GM18511 (cell line): ENCODE data around the gene NR3C1.
A peak's percentile ranks its signal among the peaks of the same experiment; 100 is the strongest.

Source experiments
- ATAC-seq: cut with Tn5 transposase; IDR thresholded peaks from one replicate; pipeline ENCODE4 v1.9.1; 2021; ENCODE audit warnings: mild to moderate bottlenecking, moderate library complexity; ENCODE audit not compliant: unreplicated experiment

NR3C1 gene

DNA sequence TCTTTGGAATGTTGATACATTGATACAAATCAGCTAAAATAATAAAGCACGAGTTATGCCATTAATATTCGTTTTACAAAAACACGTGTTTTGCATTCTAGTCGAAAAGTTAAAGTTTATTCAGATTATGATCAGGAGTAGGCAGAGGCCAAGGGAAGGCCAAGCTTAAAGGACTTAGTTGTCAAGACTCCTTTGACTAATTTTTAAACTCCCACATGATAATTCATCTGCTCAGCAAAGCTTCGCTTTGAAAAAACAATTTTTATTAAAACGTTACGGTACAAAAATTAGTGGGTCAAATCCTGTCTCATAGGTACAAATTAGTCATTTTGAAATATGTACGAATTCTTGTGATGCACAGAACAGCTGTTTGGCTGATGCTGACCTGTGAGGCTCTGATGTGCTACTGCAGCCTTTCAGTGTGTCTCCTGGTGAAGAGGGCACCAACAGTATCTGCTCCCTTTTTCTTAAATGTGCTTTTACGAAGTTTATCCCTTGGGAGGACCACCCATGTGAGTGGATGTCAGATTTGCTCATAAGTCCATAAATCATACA is 23.0 kb upstream of the NR3C1 start:
- ATAC-seq = peak; percentile 90

DNA sequence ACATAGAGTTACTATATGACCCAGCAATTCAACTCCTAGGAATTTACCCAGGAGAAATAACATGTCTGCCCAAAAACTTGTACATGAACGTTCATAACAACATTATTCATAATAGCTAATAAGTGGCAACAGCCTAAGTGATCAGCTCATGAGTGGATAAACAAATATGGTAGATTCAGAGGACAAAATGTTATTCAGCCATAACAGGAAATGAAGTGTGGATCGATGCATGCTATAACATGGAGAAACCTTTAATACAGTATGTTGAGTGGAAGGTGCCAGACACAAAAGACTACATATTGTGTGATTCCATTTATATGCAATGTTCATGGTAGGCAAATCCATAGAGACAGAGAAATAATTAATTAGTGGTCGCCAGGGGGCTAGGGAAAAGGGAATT is 22.3 kb upstream of the NR3C1 start:
- ATAC-seq = no peak

DNA sequence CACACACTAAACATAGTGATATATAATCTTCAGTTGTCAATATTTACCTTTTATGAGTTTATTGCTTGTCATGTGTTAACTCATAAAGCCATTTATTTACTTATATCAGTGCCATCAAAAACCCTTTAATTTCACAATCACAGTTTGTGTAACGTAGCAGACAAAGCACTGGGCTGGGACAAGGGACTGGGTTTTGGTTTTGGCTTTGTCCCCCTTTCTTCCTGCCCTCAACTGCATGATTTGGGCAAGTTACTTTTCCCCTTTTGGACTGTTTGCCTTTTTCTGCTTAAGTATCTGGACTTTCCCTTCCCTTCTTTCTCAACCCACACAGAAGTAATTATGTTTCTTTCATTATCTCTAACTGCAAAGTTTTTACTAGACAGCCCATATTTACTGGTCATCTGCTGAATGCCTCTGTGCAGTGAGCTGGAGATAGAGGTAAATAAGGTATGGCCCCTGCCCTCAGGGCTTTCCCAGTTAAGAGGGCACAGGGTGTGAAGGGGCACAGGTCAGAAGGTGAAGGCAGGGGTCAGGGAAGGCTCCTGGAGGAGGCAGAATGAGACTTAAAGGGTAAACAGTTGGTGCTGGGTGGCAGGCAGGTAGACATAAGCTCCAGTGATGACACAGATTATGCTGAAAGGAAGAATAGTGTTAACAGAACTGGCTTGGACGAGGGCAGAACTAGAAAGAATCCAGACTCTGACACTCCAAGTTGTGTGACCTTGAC is 14.8 kb upstream of the NR3C1 start:
- peak; percentile 50 for ATAC-seq

GRCh38 chr5:143417503-143418139 is 14.1 kb upstream of the NR3C1 start:
- ATAC-seq = no peak

DNA sequence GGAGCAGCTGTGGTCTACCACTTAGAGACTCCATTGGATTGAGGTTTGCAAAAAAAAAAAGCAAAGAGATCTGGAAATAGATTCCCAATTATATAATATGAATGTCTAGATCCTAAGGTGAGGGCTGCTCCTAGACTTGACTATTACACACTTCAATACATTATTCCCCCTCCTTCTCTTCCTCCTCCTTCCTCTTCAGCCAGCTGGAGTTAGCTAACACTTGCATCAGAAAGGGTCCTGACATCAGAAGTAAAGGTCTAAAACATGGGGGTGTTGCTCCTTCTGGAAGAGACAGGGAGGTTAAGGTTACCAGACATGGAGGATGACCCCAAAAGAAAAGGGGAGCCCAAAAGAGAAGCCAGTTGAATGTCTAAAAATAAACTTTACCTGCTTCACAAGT is 12.9 kb upstream of the NR3C1 start:
- no peak for ATAC-seq

- peak; percentile 81 for ATAC-seq
Measured at GRCh38 chr5:143413958-143414669, 10.6 kb upstream of the NR3C1 start.

DNA sequence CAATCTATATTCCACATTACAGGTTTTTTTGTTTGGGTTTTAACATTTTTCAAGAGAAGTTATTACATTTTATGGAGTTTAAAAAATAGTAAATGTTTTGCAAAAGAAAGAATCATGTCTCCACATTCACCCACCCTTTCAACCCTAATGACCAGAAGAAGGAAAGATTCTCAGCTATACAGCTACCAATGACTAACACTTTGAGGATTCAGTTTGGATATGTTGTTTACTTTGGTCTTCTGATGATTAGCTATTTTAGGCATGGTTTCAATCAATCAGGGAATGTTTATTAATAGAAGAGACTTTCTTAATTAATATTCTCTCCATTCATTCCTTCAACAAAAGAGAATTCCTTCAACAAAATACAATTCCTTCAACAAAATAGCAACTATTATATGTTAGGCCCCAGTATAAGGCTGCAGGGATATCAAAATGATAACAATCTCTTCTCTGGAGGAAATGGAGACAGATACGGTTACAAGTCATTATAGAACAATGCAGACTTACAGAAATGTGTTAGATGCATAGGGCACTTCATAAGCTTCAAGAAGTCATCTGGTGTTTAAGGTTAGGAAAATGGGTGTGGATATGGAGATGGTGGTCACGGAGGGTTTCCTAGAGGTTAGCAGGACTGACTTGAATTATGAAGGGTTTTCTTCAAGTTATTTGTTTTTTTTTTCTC is 9.3 kb upstream of the NR3C1 start:
- no peak for ATAC-seq

- no peak for ATAC-seq
Measured at GRCh38 chr5:143409926-143410325, 6.4 kb upstream of the NR3C1 start.

GRCh38 chr5:143406408-143406807 is 2.9 kb upstream of the NR3C1 start:
- no peak for ATAC-seq

DNA sequence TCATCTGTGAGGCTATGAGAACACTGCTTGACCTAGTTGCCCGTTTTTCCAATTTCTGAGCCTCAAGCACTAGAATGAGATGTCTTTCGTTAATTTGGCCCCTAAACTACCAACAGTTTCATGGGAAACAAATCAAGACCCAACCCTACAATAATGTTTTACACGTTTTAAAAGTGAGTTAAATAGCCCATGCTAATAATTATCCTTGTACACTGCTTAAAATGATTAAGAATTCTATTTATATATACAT is 2.3 kb upstream of the NR3C1 start:
- no peak for ATAC-seq

GRCh38 chr5:143405063-143405848 is 1.8 kb upstream of the NR3C1 start:
- peak; percentile 32 for ATAC-seq

GRCh38 chr5:143404416-143405062 is 1.1 kb upstream of the NR3C1 start:
- peak; percentile 29 for ATAC-seq

DNA sequence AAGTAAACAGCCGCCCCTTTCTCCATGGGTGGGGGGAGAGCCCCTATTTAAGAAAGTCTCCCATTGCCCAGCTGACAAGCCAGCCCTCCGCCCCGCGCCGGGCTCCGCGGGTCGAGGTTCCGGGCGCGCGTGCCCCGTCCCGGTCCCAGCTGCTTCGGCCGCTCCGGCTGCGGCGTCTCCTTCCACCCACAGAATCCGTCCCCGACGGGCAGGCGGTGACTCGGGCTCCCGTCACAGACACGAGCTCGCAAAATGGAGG is 223 bp downstream of the NR3C1 start:
- ATAC-seq = peak; percentile 5

- ATAC-seq = no peak
Measured at GRCh38 chr5:143402553-143403333, 743 bp downstream of the NR3C1 start.

- no peak for ATAC-seq
Measured at GRCh38 chr5:143402017-143402552, 1.4 kb downstream of the NR3C1 start.

DNA sequence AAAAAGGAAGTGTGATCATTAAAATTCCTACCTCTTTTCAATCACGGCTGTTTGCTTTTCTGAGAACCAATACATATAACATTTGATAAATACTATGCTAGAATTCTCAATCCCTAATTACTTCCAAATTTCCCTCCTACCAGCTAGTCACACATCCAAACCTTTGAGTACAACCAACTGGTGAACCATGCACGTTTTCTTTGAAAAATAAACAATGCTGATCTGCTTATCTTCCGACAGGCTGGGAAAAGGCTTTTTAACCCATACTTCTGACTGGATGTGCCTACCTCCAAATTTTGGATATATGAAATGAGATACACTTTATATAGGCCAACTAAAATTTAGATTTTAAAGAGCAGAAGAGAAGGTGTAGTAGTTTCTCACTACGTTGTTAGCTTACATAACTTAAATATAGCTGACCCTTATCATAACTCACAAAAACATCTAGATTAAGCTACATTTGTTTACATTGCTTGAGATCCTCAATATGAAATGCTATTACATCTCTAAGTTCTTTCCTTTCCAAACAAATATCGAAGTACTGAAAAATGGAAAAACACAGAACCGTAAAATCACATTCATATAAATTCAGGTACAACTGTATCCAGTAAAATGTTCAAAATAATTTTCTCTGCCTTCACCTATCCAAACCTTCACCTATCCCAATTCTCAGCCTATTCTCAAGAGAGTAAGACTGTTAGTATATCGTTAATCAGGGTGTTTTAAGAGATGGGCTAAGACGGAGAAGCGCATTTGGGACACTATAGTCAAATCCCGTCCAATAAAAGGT is 2.1 kb downstream of the NR3C1 start:
- no peak for ATAC-seq

DNA sequence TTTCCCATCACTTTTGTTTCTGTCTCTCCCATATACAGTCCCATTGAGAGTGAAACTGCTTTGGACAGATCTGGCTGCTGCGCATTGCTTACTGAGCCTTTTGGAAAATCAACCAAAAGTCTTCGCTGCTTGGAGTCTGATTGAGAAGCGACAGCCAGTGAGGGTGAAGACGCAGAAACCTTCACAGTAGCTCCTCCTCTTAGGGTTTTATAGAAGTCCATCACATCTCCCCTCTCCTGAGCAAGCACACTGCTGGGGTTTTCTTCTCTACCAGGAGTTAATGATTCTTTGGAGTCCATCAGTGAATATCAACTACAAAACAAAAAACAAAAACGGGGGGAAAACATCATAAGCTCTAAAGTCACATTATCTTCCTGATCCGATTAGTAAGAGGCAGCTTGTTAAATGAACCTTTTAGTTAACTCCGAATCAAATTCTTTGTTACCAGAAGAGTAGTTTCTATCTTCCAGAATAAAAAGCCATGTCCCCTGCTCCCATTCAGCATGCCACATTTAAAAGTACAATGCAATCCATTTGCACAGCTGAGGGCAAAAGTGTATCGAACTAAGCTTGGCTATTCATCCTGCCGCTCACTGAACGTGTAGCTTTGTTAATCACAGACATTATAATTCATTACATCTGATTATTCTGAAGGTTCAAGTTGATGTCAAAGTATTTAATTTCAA is 2.8 kb downstream of the NR3C1 start:
- ATAC-seq = no peak
